H1 (cell line): ENCODE data around the gene LTB4R. TPM values are rescaled to one million over a fixed set of nuclear protein-coding genes. Genes with fewer than 3 reads are reported as not detected.

Experiments
- CTCF ChIA-PET: fragments of 300-600 bp; sonication (Branson Sonifier 250); formaldehyde crosslinking; loops from one replicate; lab custom pipeline; 2021; ENCODE audit not compliant: partially characterized antibody; lab: Charles Lee
- POLR2A ChIA-PET: fragments of 300-600 bp; sonication (Branson Sonifier 250); formaldehyde crosslinking; loops from one replicate; lab custom pipeline; 2021; ENCODE audit warnings: inconsistent platforms; ENCODE audit not compliant: partially characterized antibody; lab: Charles Lee
- DNase-seq, 2 experiments: peaks; one replicate each; pipeline versions ENCODE4 v3.0.0 to v3.0.0-alpha.2; 2010 to 2022; ENCODE audit warnings: low spot score in 2 of 2, low read depth in 1 of 2, mixed read lengths in 1 of 2
- FAIRE-seq: peaks from 2 replicates; lab custom pipeline; 2011; peaks lifted over from hg19 to GRCh38; lab: Jason Lieb, UNC
- H2AFZ ChIP-seq: 2 replicates; pipeline ENCODE4 v1.8.1; 2012; ENCODE audit warnings: low read length, inconsistent platforms
- H2AK5ac ChIP-seq: 2 replicates; pipeline ENCODE4 v1.6.1; 2013; ENCODE audit warnings: low read depth, low read length
- H2BK120ac ChIP-seq: replicated peaks from 2 replicates; pipeline ENCODE3; 2013; ENCODE audit warnings: low read depth, low read length, inconsistent platforms
- H2BK12ac ChIP-seq: 2 replicates; pipeline ENCODE4 v1.6.1; 2013; ENCODE audit warnings: low read depth, low read length
- H2BK15ac ChIP-seq: 2 replicates; pipeline ENCODE4 v1.6.1; 2013; ENCODE audit warnings: low read length
- H2BK20ac ChIP-seq: 2 replicates; pipeline ENCODE4 v1.6.1; 2013; ENCODE audit warnings: low read length
- H2BK5ac ChIP-seq: 2 replicates; pipeline ENCODE4 v1.6.1; 2013; ENCODE audit warnings: low read depth, low read length
- H3K14ac ChIP-seq: 2 replicates; pipeline ENCODE4 v1.6.1; 2013; ENCODE audit warnings: inconsistent platforms; ENCODE audit not compliant: insufficient read length
- H3K18ac ChIP-seq: 2 replicates; pipeline ENCODE4 v1.6.1; 2013; ENCODE audit warnings: low read length; ENCODE audit errors: extremely low read depth
- H3K23ac ChIP-seq: 2 replicates; pipeline ENCODE4 v1.6.1; 2013; ENCODE audit warnings: inconsistent platforms; ENCODE audit not compliant: insufficient read length
- H3K23me2 ChIP-seq: 2 replicates; pipeline ENCODE4 v1.6.1; 2013; ENCODE audit warnings: low read depth, low read length
- H3K27ac ChIP-seq: 2 replicates; pipeline ENCODE4 v1.6.1; 2011; ENCODE audit warnings: low read depth, low read length, inconsistent platforms
- H3K27me3 ChIP-seq, 4 experiments: replicated peaks in 1 of 4; 1 replicate in 1 of 4; 2 replicates in 3 of 4; pipeline versions ENCODE4 v1.6.1 to v1.8.1; 2011 to 2013; ENCODE audit warnings: low read length in 3 of 4, mild to moderate bottlenecking in 3 of 4, inconsistent platforms in 2 of 4, mixed read lengths in 2 of 4, moderate library complexity in 1 of 4; ENCODE audit not compliant: control insufficient read depth in 3 of 4, insufficient read depth in 3 of 4; ENCODE audit errors: extremely low read depth in 1 of 4
- H3K36me3 ChIP-seq, 4 experiments: 2 replicates each; pipeline versions ENCODE4 v1.6.1 to v1.8.1; 2011 to 2013; ENCODE audit warnings: mild to moderate bottlenecking in 4 of 4, low read length in 3 of 4, moderate library complexity in 2 of 4, control low read depth in 1 of 4, inconsistent platforms in 1 of 4; ENCODE audit not compliant: insufficient read depth in 4 of 4, control insufficient read depth in 2 of 4
- H3K4ac ChIP-seq: replicated peaks from 2 replicates; pipeline ENCODE3; 2013; ENCODE audit warnings: low read length, low read depth, mixed read lengths, inconsistent platforms; ENCODE audit not compliant: insufficient read length
- H3K4me1 ChIP-seq, 4 experiments: replicated peaks in 1 of 4; 1 replicate in 1 of 4; 2 replicates in 3 of 4; pipeline versions ENCODE4 v1.6.1 to v1.8.1; 2011 to 2013; ENCODE audit warnings: low read length in 3 of 4, inconsistent platforms in 2 of 4, mixed read lengths in 1 of 4; ENCODE audit not compliant: insufficient read depth in 4 of 4, control insufficient read depth in 3 of 4
- H3K4me2 ChIP-seq, 2 experiments: 2 replicates each; pipeline versions ENCODE4 v1.6.1 to v1.8.1; 2011 to 2013; ENCODE audit warnings: low read depth in 2 of 2, low read length in 2 of 2, control low read depth in 1 of 2, inconsistent platforms in 1 of 2, mild to moderate bottlenecking in 1 of 2; ENCODE audit not compliant: insufficient read depth in 1 of 2
- H3K4me3 ChIP-seq, 4 experiments: fragments of 200-600, 300-600 bp in 1 of 4; sonication (generic), shearing (Covaris generic), sonication (Bioruptor Twin) in 1 of 4; 2 replicates each; pipeline versions ENCODE4 v1.5.1 to v1.8.1; 2011 to 2016; ENCODE audit warnings: low read length in 4 of 4, low read depth in 3 of 4, control low read depth in 2 of 4, inconsistent platforms in 2 of 4, mild to moderate bottlenecking in 2 of 4, mixed read lengths in 1 of 4, moderate library complexity in 1 of 4; ENCODE audit not compliant: insufficient read depth in 2 of 4; ENCODE audit errors: extremely low read depth in 1 of 4
- H3K56ac ChIP-seq: replicated peaks from 2 replicates; pipeline ENCODE3; 2013; ENCODE audit warnings: low read depth, mild to moderate bottlenecking, mixed read lengths, low read length, inconsistent platforms; ENCODE audit not compliant: insufficient read length
- H3K79me1 ChIP-seq: 2 replicates; pipeline ENCODE4 v1.6.1; 2013; ENCODE audit warnings: low read depth, low read length, control low read depth
- H3K79me2 ChIP-seq, 2 experiments: 2 replicates each; pipeline versions ENCODE4 v1.6.1 to v1.8.1; 2012 to 2013; ENCODE audit warnings: low read length in 2 of 2, mild to moderate bottlenecking in 2 of 2, inconsistent platforms in 1 of 2; ENCODE audit not compliant: insufficient read depth in 2 of 2, control insufficient read depth in 1 of 2
- H3K9ac ChIP-seq, 4 experiments: replicated peaks in 1 of 4; 1 replicate in 1 of 4; 2 replicates in 3 of 4; pipeline versions ENCODE4 v1.6.1 to v1.8.1; 2011 to 2013; ENCODE audit warnings: low read depth in 3 of 4, low read length in 3 of 4, control low read depth in 2 of 4, mild to moderate bottlenecking in 2 of 4, moderate library complexity in 2 of 4, inconsistent platforms in 1 of 4; ENCODE audit errors: extremely low read depth in 1 of 4
- H3K9me3 ChIP-seq, 2 experiments: 2 replicates each; pipeline versions ENCODE4 v1.6.1 to v1.8.1; 2012 to 2013; ENCODE audit warnings: mild to moderate bottlenecking in 2 of 2, moderate library complexity in 2 of 2, control low read depth in 1 of 2, inconsistent platforms in 1 of 2, low read depth in 1 of 2, low read length in 1 of 2, mixed read lengths in 1 of 2; ENCODE audit not compliant: insufficient read depth in 2 of 2
- H4K20me1 ChIP-seq, 2 experiments: replicated peaks in 1 of 2; 2 replicates each; pipeline versions ENCODE3 to v1.8.1; 2011 to 2013; ENCODE audit warnings: inconsistent platforms in 2 of 2, low read length in 2 of 2, mild to moderate bottlenecking in 1 of 2; ENCODE audit not compliant: insufficient read depth in 2 of 2, control insufficient read depth in 1 of 2
- H4K5ac ChIP-seq: 2 replicates; pipeline ENCODE4 v1.6.1; 2013; ENCODE audit warnings: low read length, low read depth, mixed read lengths, inconsistent platforms; ENCODE audit not compliant: insufficient read length
- H4K8ac ChIP-seq: 2 replicates; pipeline ENCODE4 v1.8.0; 2013; ENCODE audit warnings: mild to moderate bottlenecking, moderate library complexity, low read length, inconsistent platforms; ENCODE audit not compliant: insufficient read depth; ENCODE audit errors: extremely low read depth
- H4K91ac ChIP-seq: replicated peaks from 2 replicates; pipeline ENCODE3; 2013; ENCODE audit warnings: low read length, mixed read lengths, inconsistent platforms; ENCODE audit not compliant: insufficient read length
- ASH2L ChIP-seq: fragments of 200-600, 300-600 bp; sonication (generic); IDR thresholded peaks from one replicate; pipeline ENCODE4 v1.7.1; 2017; ENCODE audit warnings: low read length
- EGR1 ChIP-seq: IDR thresholded peaks from 2 replicates; pipeline ENCODE4 v1.6.1; 2011; ENCODE audit warnings: low read depth, low read length, borderline replicate concordance
- EP300 ChIP-seq, 2 experiments: IDR thresholded peaks; 1 replicate in 1 of 2; 2 replicates in 1 of 2; pipeline ENCODE4 v1.6.1; 2011 to 2012; ENCODE audit warnings: low read depth in 2 of 2, low read length in 2 of 2, mild to moderate bottlenecking in 2 of 2, borderline replicate concordance in 1 of 2, inconsistent platforms in 1 of 2, moderate library complexity in 1 of 2
- GABPA ChIP-seq: IDR thresholded peaks from 2 replicates; pipeline ENCODE4 v1.6.1; 2011; ENCODE audit warnings: mild to moderate bottlenecking, low read length, moderate library complexity, borderline replicate concordance; ENCODE audit not compliant: insufficient read depth
- HDAC6 ChIP-seq: IDR thresholded peaks from one replicate; pipeline ENCODE4 v1.7.1; 2012; ENCODE audit warnings: low read depth, mild to moderate bottlenecking, inconsistent platforms, low read length, moderate library complexity
- RBBP5 ChIP-seq: IDR thresholded peaks from 2 replicates; pipeline ENCODE4 v1.7.1; 2012; ENCODE audit warnings: low read depth, mild to moderate bottlenecking, inconsistent platforms, low read length, moderate library complexity, borderline replicate concordance
- SIN3A ChIP-seq, 2 experiments: IDR thresholded peaks in 1 of 2; conservative IDR thresholded peaks in 1 of 2; 2 replicates each; pipeline ENCODE4 v1.6.1; 2011 to 2012; ENCODE audit warnings: low read length in 2 of 2, improper control_type of control experiment in 1 of 2, low read depth in 1 of 2, mild to moderate bottlenecking in 1 of 2
- SP4 ChIP-seq: IDR thresholded peaks from 2 replicates; pipeline ENCODE4 v1.6.1; 2012; ENCODE audit warnings: low read length, inconsistent platforms
- TCF12 ChIP-seq: IDR thresholded peaks from 2 replicates; pipeline ENCODE4 v1.6.1; 2011; ENCODE audit warnings: low read depth, mild to moderate bottlenecking, low read length
- TEAD4 ChIP-seq: IDR thresholded peaks from 2 replicates; pipeline ENCODE4 v1.6.1; 2012; ENCODE audit warnings: low read depth, low read length, inconsistent platforms, mixed read lengths
- YY1 ChIP-seq: IDR thresholded peaks from 2 replicates; pipeline ENCODE4 v1.6.1; 2011; ENCODE audit warnings: low read depth, mild to moderate bottlenecking, low read length
- WGBS, 2 experiments: shearing (Covaris generic) in 1 of 2; methylation state at CpG; one replicate each; pipeline versions ENCODE4 v1.1.6 to v1.1.7; 2013 to 2015; ENCODE audit warnings: low lambda C conversion rate in 2 of 2, mixed read lengths in 2 of 2, inconsistent platforms in 1 of 2, low coverage in 1 of 2, missing lambda C conversion rate in 1 of 2; ENCODE audit not compliant: insufficient replicate concordance in 2 of 2, insufficient coverage in 1 of 2, insufficient read length in 1 of 2; ENCODE audit errors: extremely low coverage in 1 of 2, missing lambda C conversion rate in 1 of 2; 5-methylcytosine and 5-hydroxymethylcytosine counted together
- polyA plus RNA-seq, 7 experiments: library from polyadenylated mRNA; depleted of rRNA in 3 of 7; stranded (reverse) in 5 of 7; unstranded in 2 of 7; fragments of >200 nt in 5 of 7; fragments of 200-250 nt in 2 of 7; gene quantifications; 1 replicate in 5 of 7; 2 replicates in 1 of 7; 4 replicates in 1 of 7; pipeline versions ENCODE4 v1.2.1 to v1.2.3, GENCODE V29; 2011 to 2013; ENCODE audit warnings: missing spikeins in 2 of 7, mixed read lengths in 2 of 7
- total RNA-seq: library from RNA; stranded (reverse); fragmentation: NEBNext Ultra II Directional; extraction: Animal tissue kit (Norgen Biotek cat#: 25700); gene quantifications from 2 replicates; pipeline ENCODE4 v1.2.1, GENCODE V29; 2021

Gene LTB4R
- total and polyA plus RNA-seq, 2 of the 8 experiments (the other 6 are each of a cell fraction or from before 2014, with no cell fraction given), result 4.1 to 6.7 TPM

GRCh38 chr14:24365600-24366412 lies 54.5 kb downstream of the LTB4R start:
- Histone ChIP-seq H3K36me3 (no peaks in the 10 kb centered on the region), H3K23ac (no peak overlapping the region), H3K23me2 (peaks cover 16% of the 10 kb centered on the region), H2AK5ac (no peak overlapping the region), H2BK12ac (no peak overlapping the region), H2BK15ac (no peak overlapping the region), H3K4me3 (peak overlapping the region; percentile 48 to 100 (median 75); a peak in 7 of 8 replicates), H3K9me3 (no peaks in the 10 kb centered on the region), H3K4ac (no peak overlapping the region), H3K18ac (no peak overlapping the region; the same call in 1 of the 2 replicates), H2AFZ (no peak overlapping the region), H4K8ac (no peak overlapping the region), H2BK20ac (no peak overlapping the region), H3K4me2 (peak overlapping the region; percentile 74 to 76), H3K4me1 (peaks cover 0 to 10% (median 6%) of the 10 kb centered on the region in 4 experiments; a peak in 5 of 7 replicates), H4K5ac (no peak overlapping the region), H3K79me2 (no peaks in the 10 kb centered on the region), H2BK120ac (no peak overlapping the region), H3K56ac (no peak overlapping the region), H3K27me3 (peaks cover 0 to 8% (median 2%) of the 10 kb centered on the region in 4 experiments; a peak in 4 of 7 replicates), H2BK5ac (no peak overlapping the region), H4K20me1 (no peaks in the 10 kb centered on the region), H4K91ac (no peak overlapping the region), H3K14ac (no peak overlapping the region), H3K79me1 (no peaks in the 10 kb centered on the region; the same call in 1 of the 2 replicates), H3K27ac (no peak overlapping the region), H3K9ac (no peak overlapping the region)
- FAIRE-seq (peak; percentile 68), DNase-seq (peak; percentile 86 to 87)
- POLR2A ChIA-PET, result interaction anchor here (0.6 to 2.3 kb wide), 13 partner anchors 21 to 90 kb away, joined by 3 to 14 read pairs (median 4); partner anchors contain the start of genes ADCY4, CBLN3, KHNYN and NYNRIN
- WGBS, 2 experiments, result 2% methylated on average over 27 of the region's 28 CpGs; no CpG with 5 or more reads in 1 of the 2 experiments
- CTCF ChIA-PET, result interaction anchor here (0.6 to 2.3 kb wide), 35 partner anchors 10 to 1443 kb away, joined by 3 to 94 read pairs (median 10); partner anchors contain the start of genes ADCY4, CBLN3, KHNYN and RIPK3
- peak in 1 of 2 experiments; percentile 55; a peak in 1 of 4 replicates for TF ChIP-seq SIN3A (conservative IDR thresholded peaks at IDR 0.05 in 1 of 2, IDR thresholded peaks at IDR 0.05 in 1 of 2; ENCODE audit: low read depth in 1 of 2, low read length in 2 of 2)
- 0 out of 2 replicates have a peak, but pooled peaks have one; percentile 6 for TF ChIP-seq TCF12
- peak; percentile 28; the same call in 1 of the 2 replicates for TF ChIP-seq GABPA
- no peak for TF ChIP-seq ASH2L
- TF ChIP-seq RBBP5, result 0 out of 2 replicates have a peak, but pooled peaks have one; percentile 8
- TF ChIP-seq YY1, result 0 out of 2 replicates have a peak, but pooled peaks have one; percentile 56
- no peak for TF ChIP-seq SP4
- TF ChIP-seq HDAC6, result no peak
- peak; percentile 52; the same call in 1 of the 2 replicates for TF ChIP-seq TEAD4
- TF ChIP-seq EP300 (IDR thresholded peaks at IDR 0.05; ENCODE audit: borderline replicate concordance in 1 of 2, low read depth in 2 of 2, low read length in 2 of 2), result peak in 1 of 2 experiments; percentile 30; a peak in 1 of 3 replicates
- TF ChIP-seq EGR1, result no peak
